DOHH2 (cell line): ENCODE measurements around the gene ABCB7.
A peak's percentile ranks its signal among the peaks of the same experiment; 100 is the strongest.
"Not testable (repeated sequence)": the region's sequence is repeated elsewhere in the genome, so short reads cannot be mapped to it uniquely, and the experiment has no call there.

Experiments
- H3F3A ChIP-seq: fragments of 200-600 bp; sonication (generic), shearing (Covaris generic); 2 replicates; pipeline ENCODE4 v1.6.0; 2016; ENCODE audit warnings: antibody characterized with exemption, mild to moderate bottlenecking; ENCODE audit not compliant: control insufficient read depth, insufficient read depth
- H3K27ac ChIP-seq: fragments of 200-600 bp; sonication (generic); 2 replicates; pipeline ENCODE4 v1.5.1; 2014; ENCODE audit warnings: low read depth, mild to moderate bottlenecking, low read length, moderate library complexity
- H3K27me3 ChIP-seq: fragments of 200-600 bp; sonication (generic); 2 replicates; pipeline ENCODE4 v1.6.1; 2014; ENCODE audit warnings: mild to moderate bottlenecking, low read length, mixed read lengths; ENCODE audit not compliant: control insufficient read depth
- H3K36me3 ChIP-seq: fragments of 200-600 bp; sonication (generic); 2 replicates; pipeline ENCODE4 v1.6.1; 2014; ENCODE audit warnings: mild to moderate bottlenecking, low read length, moderate library complexity, mixed read lengths; ENCODE audit not compliant: control insufficient read depth
- H3K4me1 ChIP-seq: fragments of 200-600 bp; sonication (generic); 2 replicates; pipeline ENCODE4 v1.6.1; 2014; ENCODE audit warnings: mild to moderate bottlenecking, low read length, mixed read lengths; ENCODE audit not compliant: control insufficient read depth
- H3K4me2 ChIP-seq: fragments of 200-600 bp; sonication (generic); 2 replicates; pipeline ENCODE4 v1.6.0; 2014; ENCODE audit warnings: mild to moderate bottlenecking, low read length, moderate library complexity
- H3K4me3 ChIP-seq: fragments of 200-600 bp; sonication (generic); 2 replicates; pipeline ENCODE4 v1.5.1; 2014; ENCODE audit warnings: mild to moderate bottlenecking, low read length, mixed read lengths
- H3K79me2 ChIP-seq: fragments of 200-600 bp; sonication (generic); 2 replicates; pipeline ENCODE4 v1.6.1; 2014; ENCODE audit warnings: mild to moderate bottlenecking, low read length, mixed read lengths; ENCODE audit not compliant: control insufficient read depth
- H3K9me2 ChIP-seq: fragments of 200-600 bp; sonication (generic); replicated peaks from 2 replicates; pipeline ENCODE4 v1.6.1; 2014; ENCODE audit warnings: mild to moderate bottlenecking, low read length, mixed read lengths; ENCODE audit not compliant: control insufficient read depth
- H3K9me3 ChIP-seq: fragments of 200-600 bp; sonication (generic); 2 replicates; pipeline ENCODE4 v1.6.1; 2014; ENCODE audit warnings: antibody characterized with exemption, low read length, mixed read lengths; ENCODE audit not compliant: control insufficient read depth, insufficient read depth
- H4K20me1 ChIP-seq: fragments of 200-600 bp; sonication (generic); 2 replicates; pipeline ENCODE4 v1.6.0; 2014; ENCODE audit warnings: low read depth, mild to moderate bottlenecking, antibody characterized with exemption, low read length, moderate library complexity; ENCODE audit not compliant: control insufficient read depth, insufficient read depth
- CTCF ChIP-seq: fragments of 200-600 bp; sonication (generic); IDR thresholded peaks from one replicate; pipeline ENCODE4 v1.5.1; 2014; ENCODE audit warnings: antibody characterized with exemption, mild to moderate bottlenecking, low read depth, low read length; ENCODE audit not compliant: poor library complexity, severe bottlenecking
- EZH2phosphoT487 ChIP-seq: fragments of 200-600 bp; sonication (generic); IDR thresholded peaks from 2 replicates; pipeline ENCODE4 v1.6.1; 2017; ENCODE audit warnings: borderline replicate concordance, mild to moderate bottlenecking, antibody characterized with exemption, low read length, moderate library complexity, mixed read lengths

The ABCB7 gene

GRCh38 chrX:75045369-75045768 lies 110.7 kb downstream of the ABCB7 start:
- Histone ChIP-seq H3K4me2 (no peak overlapping the region), H3K9me2 (no peaks in the 10 kb centered on the region), H4K20me1 (no peaks in the 10 kb centered on the region), H3K4me1 (no peaks in the 10 kb centered on the region), H3K4me3 (no peak overlapping the region), H3F3A (no peaks in the 10 kb centered on the region), H3K36me3 (no peaks in the 10 kb centered on the region), H3K79me2 (no peaks in the 10 kb centered on the region), H3K9me3 (no peaks in the 10 kb centered on the region), H3K27me3 (no peaks in the 10 kb centered on the region), H3K27ac (no peak overlapping the region)
- no peak for TF ChIP-seq EZH2phosphoT487
- no peak for TF ChIP-seq CTCF

- H3K4me3 ChIP-seq, H3K9me2 ChIP-seq, H3K9me3 ChIP-seq, H3K4me2 ChIP-seq, H3K36me3 ChIP-seq, H3K79me2 ChIP-seq, H3K4me1 ChIP-seq, H4K20me1 ChIP-seq, H3F3A ChIP-seq, H3K27me3 ChIP-seq, H3K27ac ChIP-seq: not testable (repeated sequence)
Observed at GRCh38 chrX:75044142-75044541, 111.9 kb downstream of the ABCB7 start.

GRCh38 chrX:75038925-75039324 lies 117.2 kb downstream of the ABCB7 start:
- Histone ChIP-seq H3K4me1 (no peaks in the 10 kb centered on the region), H4K20me1 (no peaks in the 10 kb centered on the region), H3K4me2 (no peak overlapping the region), H3F3A (no peaks in the 10 kb centered on the region), H3K9me3 (no peaks in the 10 kb centered on the region), H3K27ac (no peak overlapping the region), H3K27me3 (no peaks in the 10 kb centered on the region), H3K4me3 (no peak overlapping the region), H3K9me2 (no peaks in the 10 kb centered on the region), H3K79me2 (no peaks in the 10 kb centered on the region), H3K36me3 (no peaks in the 10 kb centered on the region)
- TF ChIP-seq CTCF (peak; percentile 41), EZH2phosphoT487 (no peak)
